Glutamatergic neuron (in vitro differentiated cells): Measurements from ENCODE around the gene NAP1L4. TPM values are rescaled to one million over a fixed set of nuclear protein-coding genes. Genes with fewer than 3 reads are reported as not detected.

Experiments used
- DNase-seq: peaks from one replicate; pipeline ENCODE4 v3.0.0; 2022
- H3K27ac Mint-ChIP-seq: one replicate; pipeline ENCODE4 v1.8.0; 2020; ENCODE audit warnings: mild to moderate bottlenecking, mixed read lengths, inconsistent platforms; ENCODE audit not compliant: unreplicated experiment
- H3K27me3 Mint-ChIP-seq: one replicate; pipeline ENCODE4 v1.8.0; 2020; ENCODE audit warnings: mild to moderate bottlenecking, moderate library complexity, mixed read lengths, inconsistent platforms; ENCODE audit not compliant: unreplicated experiment
- H3K36me3 Mint-ChIP-seq: one replicate; pipeline ENCODE4 v1.8.0; 2020; ENCODE audit warnings: mild to moderate bottlenecking, mixed read lengths, inconsistent platforms; ENCODE audit not compliant: unreplicated experiment
- H3K4me1 Mint-ChIP-seq: one replicate; pipeline ENCODE4 v1.8.0; 2020; ENCODE audit warnings: mild to moderate bottlenecking, low read depth, mixed read lengths, inconsistent platforms; ENCODE audit not compliant: unreplicated experiment
- H3K4me3 Mint-ChIP-seq: one replicate; pipeline ENCODE4 v1.8.0; 2020; ENCODE audit warnings: mild to moderate bottlenecking, mixed read lengths, inconsistent platforms; ENCODE audit not compliant: unreplicated experiment
- H3K9me3 Mint-ChIP-seq: one replicate; pipeline ENCODE4 v1.8.0; 2020; ENCODE audit warnings: mild to moderate bottlenecking, moderate library complexity, mixed read lengths, inconsistent platforms; ENCODE audit not compliant: unreplicated experiment
- total RNA-seq: library from RNA; stranded (reverse); fragmentation: NEBNext Ultra II Directional; extraction: Animal tissue kit (Norgen Biotek cat#: 25700); gene quantifications from one replicate; pipeline ENCODE4 v1.2.1, GENCODE V29; 2021; ENCODE audit not compliant: unreplicated experiment
- TF ChIP-seq, protein P1 (sequence below): fragments of 200-600 bp; sonication (generic); IDR thresholded peaks from one replicate; pipeline ENCODE4 v1.5.0; 2021; ENCODE audit not compliant: partially characterized antibody, unreplicated experiment

NAP1L4 gene
- total RNA-seq, 1 donor from 2014 or later = 209 TPM

DNA sequence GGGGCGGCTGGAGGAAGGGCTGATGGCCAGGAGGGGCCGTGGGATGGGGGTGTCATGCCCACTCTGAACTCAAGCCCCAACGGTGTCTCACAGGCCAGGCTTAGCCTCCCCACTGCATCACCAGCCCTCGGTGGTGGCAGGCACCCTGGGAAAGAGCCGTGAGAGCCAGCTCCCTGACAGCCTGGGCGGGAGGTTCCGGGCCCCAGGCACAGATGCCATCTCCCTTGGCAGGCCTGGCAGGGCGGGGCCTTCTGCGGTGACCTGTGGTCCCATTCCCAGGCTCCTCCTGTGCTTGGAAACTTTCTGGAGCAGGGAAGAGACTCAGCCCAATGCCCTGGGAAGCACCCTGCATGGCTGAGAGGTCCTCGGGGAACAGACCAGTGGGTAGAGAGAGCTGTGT, 67.7 kb downstream of the NAP1L4 start:
- H3K9me3 Mint-ChIP-seq = peaks cover 2% of the 10 kb centered on the region
- H3K4me3 Mint-ChIP-seq = no peak overlapping the region
- DNase-seq = no peak
- TF ChIP-seq, protein P1, sequence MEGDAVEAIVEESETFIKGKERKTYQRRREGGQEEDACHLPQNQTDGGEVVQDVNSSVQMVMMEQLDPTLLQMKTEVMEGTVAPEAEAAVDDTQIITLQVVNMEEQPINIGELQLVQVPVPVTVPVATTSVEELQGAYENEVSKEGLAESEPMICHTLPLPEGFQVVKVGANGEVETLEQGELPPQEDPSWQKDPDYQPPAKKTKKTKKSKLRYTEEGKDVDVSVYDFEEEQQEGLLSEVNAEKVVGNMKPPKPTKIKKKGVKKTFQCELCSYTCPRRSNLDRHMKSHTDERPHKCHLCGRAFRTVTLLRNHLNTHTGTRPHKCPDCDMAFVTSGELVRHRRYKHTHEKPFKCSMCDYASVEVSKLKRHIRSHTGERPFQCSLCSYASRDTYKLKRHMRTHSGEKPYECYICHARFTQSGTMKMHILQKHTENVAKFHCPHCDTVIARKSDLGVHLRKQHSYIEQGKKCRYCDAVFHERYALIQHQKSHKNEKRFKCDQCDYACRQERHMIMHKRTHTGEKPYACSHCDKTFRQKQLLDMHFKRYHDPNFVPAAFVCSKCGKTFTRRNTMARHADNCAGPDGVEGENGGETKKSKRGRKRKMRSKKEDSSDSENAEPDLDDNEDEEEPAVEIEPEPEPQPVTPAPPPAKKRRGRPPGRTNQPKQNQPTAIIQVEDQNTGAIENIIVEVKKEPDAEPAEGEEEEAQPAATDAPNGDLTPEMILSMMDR = no peak
- H3K36me3 Mint-ChIP-seq = no peaks in the 10 kb centered on the region
- H3K27ac Mint-ChIP-seq = no peak overlapping the region
- peaks cover 3% of the 10 kb centered on the region for H3K4me1 Mint-ChIP-seq
- H3K27me3 Mint-ChIP-seq = peaks cover 5% of the 10 kb centered on the region

DNA sequence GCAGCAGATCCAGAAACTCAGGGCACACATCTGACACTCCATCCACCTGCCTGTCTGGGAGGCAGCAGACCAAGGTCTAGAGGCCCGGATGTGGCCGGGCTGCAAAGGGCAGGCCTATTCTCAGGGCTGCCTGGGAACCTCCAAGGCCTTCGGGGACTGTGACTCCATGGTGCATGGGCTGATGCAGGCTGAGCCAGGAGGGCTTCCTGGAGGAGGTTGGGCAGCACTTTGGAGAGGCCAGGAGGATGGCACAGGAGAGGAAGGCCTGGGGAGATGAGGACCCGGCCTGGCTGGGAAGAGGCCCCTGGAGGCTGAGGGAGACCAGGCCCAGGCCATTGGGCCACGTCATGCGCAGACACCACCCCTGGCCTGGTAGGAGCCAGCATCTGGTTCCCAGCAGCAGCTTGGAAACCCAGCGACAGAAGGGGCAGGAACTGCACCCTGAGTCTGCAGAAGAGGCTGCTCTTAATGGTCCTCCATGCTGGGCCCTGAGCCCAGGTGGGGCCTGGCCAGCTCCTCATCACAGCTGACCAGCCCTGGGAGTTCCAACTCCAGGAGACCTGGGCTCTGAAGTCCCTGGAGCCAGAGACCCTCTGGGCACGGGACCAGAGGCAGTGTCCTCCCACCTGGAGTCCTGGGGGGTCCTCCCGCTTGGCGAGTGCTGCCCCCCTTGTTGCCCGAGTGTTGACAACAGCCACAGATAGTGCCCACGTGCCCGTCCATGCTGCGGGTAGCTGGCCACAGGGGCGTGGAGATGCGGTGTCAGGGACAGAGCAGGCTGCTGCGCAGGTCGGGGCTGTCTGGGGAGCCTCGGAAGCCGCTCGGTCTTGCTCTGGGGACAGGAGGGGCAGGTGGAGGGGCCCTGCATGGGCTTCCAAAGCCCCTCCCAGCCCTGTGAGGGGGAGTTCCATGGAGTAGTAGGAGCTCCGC, 68.4 kb downstream of the NAP1L4 start:
- Mint-ChIP-seq H3K4me1 (peaks cover 3% of the 10 kb centered on the region), H3K36me3 (no peaks in the 10 kb centered on the region), H3K9me3 (peaks cover 2% of the 10 kb centered on the region), H3K27ac (no peak overlapping the region), H3K4me3 (no peak overlapping the region), H3K27me3 (peaks cover 5% of the 10 kb centered on the region)
- TF ChIP-seq, protein P1 = no peak
- DNase-seq = no peak

GRCh38 chr11:2922655-2923054, 69.5 kb downstream of the NAP1L4 start:
- TF ChIP-seq, protein P1 = no peak
- peaks cover 4% of the 10 kb centered on the region for H3K27me3 Mint-ChIP-seq
- H3K9me3 Mint-ChIP-seq = peaks cover 1% of the 10 kb centered on the region
- no peaks in the 10 kb centered on the region for H3K36me3 Mint-ChIP-seq
- no peak overlapping the region for H3K4me3 Mint-ChIP-seq
- H3K27ac Mint-ChIP-seq = no peak overlapping the region
- no peak for DNase-seq
- H3K4me1 Mint-ChIP-seq = peaks cover 2% of the 10 kb centered on the region

DNA sequence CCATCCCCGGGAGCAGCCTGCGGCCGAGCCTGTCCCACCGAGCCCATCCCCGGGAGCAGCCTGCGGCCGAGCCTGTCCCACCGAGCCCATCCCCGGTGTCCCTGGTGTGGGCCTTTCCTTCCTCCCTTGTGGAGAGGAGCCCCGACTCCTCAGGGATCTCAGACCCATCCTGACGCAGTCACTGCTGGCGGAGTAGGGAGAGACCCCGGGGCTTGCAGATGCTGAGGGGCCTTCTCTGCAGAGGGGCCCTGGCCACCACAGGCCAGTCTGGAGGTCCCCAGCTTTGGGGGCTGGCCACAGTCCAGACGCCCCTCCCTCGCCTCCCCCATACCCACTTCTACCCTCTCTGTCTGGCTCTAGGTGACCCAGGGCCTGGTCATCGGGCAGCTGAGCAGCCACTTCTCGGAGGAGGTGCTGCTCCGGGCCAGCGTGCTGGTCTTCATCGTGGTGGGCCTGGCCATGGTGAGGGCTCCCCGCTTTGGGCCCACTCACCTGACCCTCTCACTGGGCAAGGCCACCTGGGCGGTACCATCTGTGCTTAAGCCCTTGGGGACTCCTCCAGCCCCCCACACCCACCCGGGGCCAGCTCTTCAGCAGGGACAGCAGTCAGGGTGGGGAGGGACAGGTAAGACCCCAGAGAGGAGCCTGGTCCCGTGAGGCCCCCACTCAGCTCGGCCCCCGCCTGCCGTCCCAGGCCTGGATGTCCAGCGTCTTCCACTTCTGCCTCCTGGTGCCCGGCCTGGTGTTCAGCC, 70.2 kb downstream of the NAP1L4 start:
- H3K4me3 Mint-ChIP-seq = no peak overlapping the region
- H3K9me3 Mint-ChIP-seq = no peaks in the 10 kb centered on the region
- no peak overlapping the region for H3K27ac Mint-ChIP-seq
- H3K36me3 Mint-ChIP-seq = no peaks in the 10 kb centered on the region
- DNase-seq = no peak
- no peaks in the 10 kb centered on the region for H3K4me1 Mint-ChIP-seq
- TF ChIP-seq, protein P1 = no peak
- peaks cover 1% of the 10 kb centered on the region for H3K27me3 Mint-ChIP-seq
